NCI-H2227 (cell line): ENCODE measurements around the gene COL27A1.
"Not testable (repeated sequence)": the region's sequence is repeated elsewhere in the genome, so short reads cannot be mapped to it uniquely, and the experiment has no call there.

Experiments used
- DNase-seq: peaks from one replicate; lab custom pipeline; 2025; ENCODE audit not compliant: unreplicated experiment; lab: John Stamatoyannopoulos, UW

COL27A1 gene

DNA sequence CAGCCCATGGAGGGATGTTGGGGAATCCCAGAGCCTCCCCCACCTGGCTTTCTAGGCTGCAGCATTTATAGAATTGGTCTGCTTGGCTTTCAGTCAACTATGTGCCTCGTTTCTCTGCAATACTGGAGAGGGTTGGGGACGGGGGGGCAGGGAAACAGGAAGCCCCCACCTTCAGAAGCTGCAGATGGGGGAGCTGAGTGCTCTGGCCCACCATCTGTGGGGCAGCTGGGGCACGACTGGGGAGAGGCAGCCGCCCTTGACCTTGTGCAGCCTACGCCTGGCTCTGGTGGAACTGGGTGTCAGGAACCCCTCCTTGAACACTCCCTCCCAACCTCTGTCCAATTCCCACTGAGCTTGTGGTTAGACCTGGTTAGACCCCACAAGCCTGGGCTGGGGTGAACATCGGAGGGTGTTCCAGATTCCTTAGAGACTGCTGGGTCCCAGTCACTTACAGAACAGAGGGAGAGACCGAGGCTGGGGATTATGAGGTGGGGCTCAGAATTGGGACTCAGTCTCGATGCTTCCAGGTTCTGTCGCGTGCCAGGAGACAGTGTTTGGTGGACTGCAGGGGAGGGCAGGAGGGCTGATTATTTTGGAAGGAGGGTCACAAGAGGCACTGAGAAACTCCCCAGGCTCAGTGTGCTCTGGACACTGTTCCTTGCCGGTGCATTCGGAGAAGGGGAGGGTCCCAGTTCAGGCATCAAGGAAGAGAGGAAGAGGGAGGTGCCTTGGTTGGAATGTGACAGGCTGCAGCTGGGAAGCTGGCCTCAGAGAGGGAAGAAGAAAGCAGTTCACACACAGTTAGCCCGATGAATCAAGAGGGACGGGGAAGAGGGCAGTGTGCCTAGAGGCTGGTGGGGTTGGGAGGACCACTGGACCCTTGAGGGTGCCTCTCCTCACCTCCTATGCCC, 25.6 kb downstream of the COL27A1 start:
- no peak for DNase-seq

DNA sequence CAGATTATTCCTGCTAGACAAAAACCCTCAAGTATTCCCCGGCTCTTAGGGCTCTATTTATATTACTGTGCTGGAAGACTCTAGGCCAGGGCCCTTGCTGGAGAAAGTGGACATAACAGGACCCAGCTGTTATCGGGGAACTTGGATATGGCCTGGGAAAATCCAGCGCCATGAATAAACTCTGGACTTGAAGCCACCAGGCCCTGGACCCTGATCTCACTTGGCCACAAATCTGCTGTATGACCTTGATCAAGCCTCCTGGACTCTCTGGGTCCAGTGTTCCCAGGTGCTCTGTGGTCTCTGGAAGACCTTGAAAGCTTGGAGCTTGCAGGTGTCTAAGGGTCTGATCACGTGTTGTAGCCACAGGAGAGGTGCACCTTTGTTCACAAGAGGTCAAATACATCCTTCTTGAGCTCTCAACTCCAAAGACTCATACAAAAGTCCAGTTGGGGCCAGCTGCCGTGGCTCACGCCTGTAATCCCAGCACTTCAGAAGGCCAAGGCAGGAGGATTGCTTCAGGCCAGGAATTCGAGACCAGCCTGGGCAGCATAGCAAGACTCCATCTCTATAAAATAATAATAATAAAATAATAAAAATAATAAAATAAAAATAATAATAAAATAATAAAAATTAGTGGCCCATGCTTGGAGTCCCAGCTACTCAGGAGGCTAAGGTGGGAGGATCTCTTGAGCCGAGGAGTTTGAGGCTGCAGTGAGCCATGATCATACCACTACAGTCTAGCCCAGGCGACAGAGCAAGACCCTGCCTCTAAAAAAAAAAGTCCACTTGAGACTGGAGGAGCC, 26.5 kb downstream of the COL27A1 start:
- no peak for DNase-seq

GRCh38 chr9:114183006-114183405, 27.7 kb downstream of the COL27A1 start:
- no peak for DNase-seq

- DNase-seq, result no peak
These were observed 28.7 kb downstream of the COL27A1 start for GRCh38 chr9:114184071-114184470.

- DNase-seq, result no peak
These were observed 29.5 kb downstream of the COL27A1 start for GRCh38 chr9:114184866-114185265.

- no peak for DNase-seq
These were observed 30.5 kb downstream of the COL27A1 start for GRCh38 chr9:114185570-114186490.

GRCh38 chr9:114186605-114187289, 31.4 kb downstream of the COL27A1 start:
- no peak for DNase-seq

DNA sequence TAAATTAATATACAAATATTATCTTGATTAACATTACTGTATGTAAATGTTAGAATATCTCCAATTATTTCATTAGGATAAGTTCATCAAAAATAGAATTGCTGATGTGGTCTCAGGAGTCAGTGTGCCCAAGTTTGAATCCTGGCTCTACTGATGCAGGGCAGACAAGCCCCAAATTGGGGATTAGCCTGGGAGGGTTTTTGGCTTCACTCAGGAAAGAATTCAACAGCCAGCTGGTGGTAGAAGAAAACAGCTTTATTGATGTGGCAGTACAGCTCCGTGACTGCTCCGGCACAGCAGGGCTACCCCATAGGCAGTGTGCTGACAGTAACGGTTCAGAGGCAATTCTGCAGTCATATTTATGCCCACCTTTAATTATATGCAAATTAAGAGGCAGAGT, 32.5 kb downstream of the COL27A1 start:
- no peak for DNase-seq

DNA sequence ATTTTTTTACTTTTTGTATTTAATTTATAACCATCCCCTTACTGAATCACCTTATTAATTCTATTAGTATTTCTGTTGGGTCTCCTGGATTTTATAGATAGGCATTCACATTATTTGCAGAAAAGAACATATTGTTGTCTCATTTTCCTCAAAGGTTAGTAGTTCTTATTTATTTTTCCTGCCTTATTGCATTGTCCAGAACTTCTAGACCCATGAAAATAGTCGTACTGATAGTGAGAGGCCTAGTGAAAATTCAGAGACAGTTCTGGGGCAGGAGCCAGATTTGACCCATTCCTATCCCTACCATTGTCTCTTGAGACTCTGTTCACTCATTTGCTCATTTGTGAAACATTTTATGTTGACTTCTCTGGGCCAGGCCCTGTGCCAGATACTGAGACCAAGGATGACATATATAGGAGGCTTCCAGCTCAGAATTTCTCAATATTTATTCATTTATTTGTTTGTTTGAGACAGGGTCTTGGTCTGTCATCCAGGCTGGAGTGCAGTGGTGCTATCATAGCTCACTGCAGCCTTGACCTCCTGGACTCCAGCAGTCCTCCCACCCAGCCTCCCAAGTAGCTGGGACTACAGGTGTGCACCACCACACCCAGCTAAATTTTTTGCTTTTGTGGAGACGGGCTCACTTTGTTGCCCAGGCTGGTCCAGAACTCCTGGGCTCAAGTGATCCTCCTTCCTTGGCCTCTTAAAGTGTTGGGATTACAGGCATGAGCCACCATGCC, 34.7 kb downstream of the COL27A1 start:
- no peak for DNase-seq

DNA sequence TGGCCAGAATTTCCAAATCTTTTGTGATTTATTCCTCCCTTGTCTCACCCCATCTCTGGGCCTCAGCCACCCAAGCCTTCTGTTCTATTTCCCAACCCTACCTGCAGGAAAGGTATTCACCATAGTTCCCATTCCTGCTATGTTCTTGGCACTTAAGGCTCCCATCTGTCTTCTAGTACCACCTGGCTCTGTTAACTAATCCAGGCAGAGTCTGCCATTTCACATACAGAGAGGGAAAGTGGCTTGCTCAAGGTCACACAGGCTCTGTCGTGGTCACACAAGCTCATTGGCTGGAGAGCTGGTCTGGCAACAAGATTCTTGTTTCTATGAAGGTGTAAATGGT, 35.2 kb downstream of the COL27A1 start:
- no peak for DNase-seq

GRCh38 chr9:114191402-114191801, 36.1 kb downstream of the COL27A1 start:
- not testable (repeated sequence) for DNase-seq

- DNase-seq, result no peak
These were observed 37.2 kb downstream of the COL27A1 start for GRCh38 chr9:114192539-114192938.

- no peak for DNase-seq
These were observed 37.8 kb downstream of the COL27A1 start for GRCh38 chr9:114193090-114193489.

DNA sequence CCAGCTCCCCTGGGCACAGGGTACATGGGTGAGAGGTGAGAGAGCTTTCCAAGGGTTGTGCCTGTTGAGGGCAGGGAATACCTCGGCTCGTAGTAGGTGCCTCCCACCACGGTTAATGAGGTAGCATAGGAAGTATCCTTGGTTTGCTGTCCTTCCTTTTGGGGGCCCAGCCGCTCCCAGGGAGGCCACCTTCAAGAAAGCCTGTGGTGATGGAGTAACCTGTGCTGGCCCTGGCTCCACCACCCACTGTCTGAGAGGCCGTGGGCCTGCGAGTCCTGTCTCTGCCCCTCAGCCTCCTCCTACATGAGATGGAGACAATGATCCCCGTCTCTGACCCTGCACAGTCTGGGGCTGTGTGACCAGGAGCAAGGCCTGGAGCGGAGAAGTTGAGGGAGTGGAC, 40.8 kb downstream of the COL27A1 start:
- no peak for DNase-seq

GRCh38 chr9:114196979-114197622, 41.8 kb downstream of the COL27A1 start:
- DNase-seq, result no peak

GRCh38 chr9:114198249-114199040, 43.1 kb downstream of the COL27A1 start:
- no peak for DNase-seq

DNA sequence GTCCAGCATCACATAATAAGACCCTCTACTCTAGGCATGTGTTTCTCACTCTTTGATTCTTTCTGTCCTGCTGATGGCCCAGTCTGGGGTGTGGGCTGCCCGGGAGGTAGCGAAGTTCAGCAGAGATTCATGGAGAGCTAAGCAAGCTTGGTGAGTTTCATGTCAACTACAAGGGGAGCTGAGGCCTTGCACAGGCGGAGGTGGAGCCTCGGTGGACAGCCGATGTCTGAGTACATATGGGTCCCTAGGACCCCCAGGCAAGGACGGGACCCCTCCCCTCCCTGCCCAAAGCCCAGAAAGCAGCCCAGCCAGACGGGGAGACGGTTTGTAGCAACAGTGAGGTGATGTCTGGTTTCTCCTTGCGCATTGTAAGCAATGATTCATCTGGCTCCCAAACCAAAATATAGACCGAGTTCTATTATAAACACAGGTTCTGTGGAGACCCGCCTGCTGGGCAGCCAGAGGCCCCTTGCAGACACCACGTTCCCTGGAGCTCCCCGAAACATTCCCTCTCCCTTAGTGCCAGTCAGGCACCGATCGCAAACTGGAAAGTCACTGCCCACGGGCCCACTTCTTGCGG, 45.5 kb downstream of the COL27A1 start:
- DNase-seq, result no peak

GRCh38 chr9:114202396-114202795, 47.1 kb downstream of the COL27A1 start:
- no peak for DNase-seq
